ACC112 (cell line): ENCODE data around the gene DPH2.

Experiments
- H2AFZ ChIP-seq: fragments of 200-600 bp; sonication (generic); one replicate; pipeline ENCODE4 v1.6.0; 2017; ENCODE audit warnings: antibody characterized with exemption, low read length; ENCODE audit not compliant: unreplicated experiment
- H3K27ac ChIP-seq: fragments of 200-600 bp; sonication (generic); 2 replicates; pipeline ENCODE4 v1.5.1; 2014; ENCODE audit warnings: low read depth, mild to moderate bottlenecking, antibody characterized with exemption, low read length, moderate library complexity
- H3K27me3 ChIP-seq: fragments of 200-600 bp; sonication (generic); 2 replicates; pipeline ENCODE4 v1.6.1; 2014; ENCODE audit warnings: mild to moderate bottlenecking, antibody characterized with exemption, low read length, moderate library complexity, mixed read lengths; ENCODE audit not compliant: insufficient read depth
- H3K36me3 ChIP-seq: fragments of 200-600 bp; sonication (generic); 2 replicates; pipeline ENCODE4 v1.6.1; 2016; ENCODE audit warnings: mild to moderate bottlenecking, antibody characterized with exemption, low read length, moderate library complexity, mixed read lengths; ENCODE audit not compliant: insufficient read depth
- H3K4me1 ChIP-seq: fragments of 200-600 bp; sonication (generic); one replicate; pipeline ENCODE4 v1.6.1; 2016; ENCODE audit warnings: low read length, mixed read lengths; ENCODE audit not compliant: insufficient read depth, unreplicated experiment, control insufficient read depth
- H3K4me3 ChIP-seq: fragments of 200-600 bp; sonication (generic); 2 replicates; pipeline ENCODE4 v1.5.1; 2014; ENCODE audit warnings: mild to moderate bottlenecking, low read depth, low read length
- H3K79me2 ChIP-seq: fragments of 200-600 bp; sonication (generic); one replicate; pipeline ENCODE4 v1.6.0; 2016; ENCODE audit warnings: low read length; ENCODE audit not compliant: control insufficient read depth, unreplicated experiment, insufficient read depth

DPH2 gene

DNA sequence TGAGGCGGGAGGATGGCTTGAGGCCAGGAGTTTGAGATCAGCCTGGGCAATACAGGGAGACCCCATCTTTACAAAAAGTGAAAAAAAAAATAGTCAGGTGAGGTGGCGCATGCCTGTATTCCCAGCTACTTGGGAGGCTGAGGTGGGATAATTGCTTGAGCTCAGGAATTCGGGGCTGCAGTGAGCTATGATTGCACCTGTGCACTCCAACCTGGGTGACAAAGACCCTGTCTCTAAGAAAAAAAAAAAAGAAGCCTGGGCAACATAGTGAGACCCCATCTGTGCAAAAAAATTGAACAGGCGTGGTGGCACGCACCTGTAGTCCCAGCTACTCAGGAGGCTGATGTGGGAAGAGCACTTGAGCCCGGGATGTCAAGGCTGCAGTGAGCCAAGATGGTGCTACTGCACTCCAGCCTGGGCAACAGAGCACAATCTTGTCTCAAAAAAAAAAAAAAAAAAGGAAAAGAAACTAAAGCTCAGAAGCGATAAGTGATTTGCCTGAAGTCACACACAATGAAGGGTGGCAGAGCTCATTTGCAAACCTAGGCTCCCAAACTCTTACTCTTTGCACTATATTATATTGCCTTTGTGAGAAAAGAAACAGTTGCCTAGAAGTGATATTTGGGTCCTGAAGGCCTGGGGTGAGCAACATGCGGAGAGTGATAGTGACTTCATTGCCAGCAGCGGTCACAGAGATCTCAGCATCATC lies 23.6 kb downstream of the DPH2 start:
- Histone ChIP-seq H3K79me2 (no peaks in the 10 kb centered on the region), H3K36me3 (no peaks in the 10 kb centered on the region), H3K27ac (no peak overlapping the region), H3K4me3 (no peak overlapping the region), H3K27me3 (no peaks in the 10 kb centered on the region), H3K4me1 (peaks cover 7% of the 10 kb centered on the region), H2AFZ (no peak overlapping the region)

GRCh38 chr1:43994071-43994470 lies 24.3 kb downstream of the DPH2 start:
- H3K4me1 ChIP-seq: peaks cover 7% of the 10 kb centered on the region
- H2AFZ ChIP-seq: no peak overlapping the region
- H3K27me3 ChIP-seq: no peaks in the 10 kb centered on the region
- no peak overlapping the region for H3K4me3 ChIP-seq
- H3K79me2 ChIP-seq: no peaks in the 10 kb centered on the region
- no peaks in the 10 kb centered on the region for H3K36me3 ChIP-seq
- H3K27ac ChIP-seq: no peak overlapping the region

DNA sequence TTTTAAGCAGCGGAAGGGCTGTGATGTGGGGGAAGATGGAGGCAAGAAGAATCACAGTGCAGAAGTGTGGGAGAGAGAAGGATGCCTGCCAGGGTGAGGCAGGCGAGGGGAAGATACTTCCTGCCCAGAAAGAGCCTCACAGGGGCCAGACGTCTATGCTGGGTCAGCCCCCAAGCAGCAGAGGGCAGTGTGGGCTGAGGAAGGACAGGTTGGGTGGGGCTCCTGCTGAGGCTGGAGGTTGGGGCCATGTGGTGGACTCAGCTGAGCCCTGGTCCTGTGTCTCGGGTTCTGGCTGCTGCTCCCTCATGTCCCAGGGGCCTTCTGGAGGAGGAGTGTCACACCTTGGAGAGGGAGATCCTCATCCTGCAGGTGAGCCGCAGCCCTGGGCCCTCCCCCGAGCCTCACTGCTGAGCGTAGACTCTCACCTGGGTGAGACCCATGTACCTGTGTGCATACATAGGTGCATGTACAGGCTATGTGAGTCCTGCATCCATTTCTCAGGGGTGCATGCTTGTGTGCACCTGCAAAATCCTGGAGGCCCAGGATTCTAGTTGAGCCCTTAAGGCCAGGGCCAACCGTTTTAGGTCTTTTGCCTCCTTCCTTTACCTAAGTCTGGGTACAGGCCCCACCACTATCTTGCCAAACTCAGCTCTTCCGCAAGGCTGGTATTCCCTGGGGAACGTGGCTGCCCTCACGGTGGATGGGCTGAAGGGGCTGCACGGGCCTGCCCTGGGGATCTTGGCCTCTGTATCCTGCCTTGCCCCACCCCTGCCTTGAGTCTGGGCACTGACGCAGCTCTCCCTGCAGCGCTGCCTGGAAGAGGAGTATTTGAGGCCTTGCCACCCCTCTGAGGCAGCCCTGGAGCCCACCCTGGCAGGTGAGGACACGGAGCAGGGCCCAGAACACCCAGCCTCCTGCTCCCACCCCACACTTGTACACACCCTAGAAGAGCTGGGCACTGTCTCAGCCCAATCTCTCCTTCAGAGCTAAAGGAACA lies 25.3 kb downstream of the DPH2 start:
- Histone ChIP-seq H3K4me1 (peaks cover 7% of the 10 kb centered on the region), H2AFZ (no peak overlapping the region), H3K4me3 (no peak overlapping the region), H3K27me3 (no peaks in the 10 kb centered on the region), H3K79me2 (no peaks in the 10 kb centered on the region), H3K27ac (no peak overlapping the region), H3K36me3 (no peaks in the 10 kb centered on the region)

- Histone ChIP-seq H3K27me3 (no peaks in the 10 kb centered on the region), H3K4me1 (no peaks in the 10 kb centered on the region), H3K36me3 (no peaks in the 10 kb centered on the region), H3K79me2 (no peaks in the 10 kb centered on the region), H2AFZ (no peak overlapping the region), H3K4me3 (no peak overlapping the region), H3K27ac (no peak overlapping the region)
Observed at GRCh38 chr1:43995984-43996732, 26.3 kb downstream of the DPH2 start.

- Histone ChIP-seq H3K36me3 (no peaks in the 10 kb centered on the region), H3K27ac (no peak overlapping the region), H3K79me2 (no peaks in the 10 kb centered on the region), H3K4me1 (no peaks in the 10 kb centered on the region), H3K27me3 (no peaks in the 10 kb centered on the region), H2AFZ (no peak overlapping the region), H3K4me3 (no peak overlapping the region)
Observed at GRCh38 chr1:43996733-43997115, 26.9 kb downstream of the DPH2 start.

DNA sequence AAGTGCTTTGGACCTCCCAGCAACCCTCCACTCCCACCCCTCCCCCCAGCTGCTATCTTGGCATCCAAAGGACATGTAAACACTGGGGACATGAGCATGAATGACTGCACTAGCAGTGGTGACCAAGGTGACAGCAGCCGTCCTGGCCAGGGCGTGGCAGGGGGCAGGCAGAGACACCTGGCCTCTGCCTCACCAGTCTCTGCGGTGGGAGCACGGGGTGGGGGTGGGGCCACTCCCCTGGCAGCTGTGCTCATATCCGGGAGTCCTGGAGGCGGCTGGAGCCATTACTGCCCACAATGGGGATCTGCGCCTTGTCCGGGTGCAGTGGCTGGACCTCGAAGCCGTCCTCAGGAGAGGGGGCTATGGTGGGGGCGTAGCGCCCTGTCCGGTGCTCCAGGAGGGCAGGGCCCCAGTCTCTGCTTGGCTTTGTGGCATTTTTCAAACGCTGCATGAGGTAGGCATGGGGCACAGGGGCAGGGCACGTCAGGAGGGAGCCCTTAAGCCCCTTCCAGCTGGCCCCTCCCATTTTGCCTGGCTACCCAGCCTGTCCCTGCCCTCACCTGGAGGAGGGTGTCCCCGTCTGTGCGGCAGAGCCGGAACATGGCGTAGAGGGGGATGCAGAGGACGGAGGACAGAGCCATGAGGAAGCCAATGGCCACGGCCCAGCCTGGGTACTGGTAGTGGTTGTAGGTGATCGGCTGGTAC lies 27.6 kb downstream of the DPH2 start:
- Histone ChIP-seq H3K27me3 (no peaks in the 10 kb centered on the region), H3K4me1 (no peaks in the 10 kb centered on the region), H3K36me3 (no peaks in the 10 kb centered on the region), H3K4me3 (no peak overlapping the region), H3K79me2 (no peaks in the 10 kb centered on the region), H2AFZ (no peak overlapping the region), H3K27ac (no peak overlapping the region)

GRCh38 chr1:43998000-43998378 lies 28.2 kb downstream of the DPH2 start:
- H3K27me3 ChIP-seq: no peaks in the 10 kb centered on the region
- no peaks in the 10 kb centered on the region for H3K36me3 ChIP-seq
- no peaks in the 10 kb centered on the region for H3K4me1 ChIP-seq
- no peaks in the 10 kb centered on the region for H3K79me2 ChIP-seq
- H3K4me3 ChIP-seq: no peak overlapping the region
- H3K27ac ChIP-seq: no peak overlapping the region
- no peak overlapping the region for H2AFZ ChIP-seq

- H3K36me3 ChIP-seq: no peaks in the 10 kb centered on the region
- no peaks in the 10 kb centered on the region for H3K4me1 ChIP-seq
- H3K4me3 ChIP-seq: no peak overlapping the region
- H3K27ac ChIP-seq: no peak overlapping the region
- no peaks in the 10 kb centered on the region for H3K27me3 ChIP-seq
- no peaks in the 10 kb centered on the region for H3K79me2 ChIP-seq
- no peak overlapping the region for H2AFZ ChIP-seq
Observed at GRCh38 chr1:43999455-43999854, 29.6 kb downstream of the DPH2 start.

DNA sequence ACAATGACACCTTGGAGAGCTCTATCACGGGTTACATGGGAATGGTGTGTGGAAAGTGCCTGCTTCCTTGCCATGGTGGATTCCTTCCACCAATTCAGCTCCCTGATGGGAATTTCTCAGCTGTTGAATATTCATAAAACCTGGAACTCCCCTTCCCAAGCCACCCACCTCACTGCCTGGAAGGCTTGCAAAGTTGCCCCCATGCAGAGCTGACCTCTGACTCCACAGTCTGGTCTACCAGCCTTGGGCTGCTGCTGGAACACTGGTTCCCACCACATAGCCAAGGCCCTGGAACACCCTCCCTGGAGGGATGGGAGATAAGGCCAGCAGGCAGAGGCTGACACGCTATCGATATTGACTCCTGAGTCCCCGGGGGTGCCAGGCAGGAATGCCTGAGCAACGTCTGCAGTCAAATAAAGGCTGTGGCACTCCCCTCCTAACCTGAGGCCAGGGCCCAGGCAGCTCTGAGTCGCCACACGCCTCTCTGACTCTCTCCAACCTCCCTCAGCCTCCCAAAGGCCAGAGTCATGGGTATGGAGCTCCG lies 30.4 kb downstream of the DPH2 start:
- Histone ChIP-seq H3K36me3 (no peaks in the 10 kb centered on the region), H3K27me3 (no peaks in the 10 kb centered on the region), H3K4me1 (no peaks in the 10 kb centered on the region)

GRCh38 chr1:44002165-44002564 lies 32.4 kb downstream of the DPH2 start:
- Histone ChIP-seq H3K4me1 (peaks cover 3% of the 10 kb centered on the region), H2AFZ (no peak overlapping the region), H3K36me3 (no peaks in the 10 kb centered on the region), H3K4me3 (no peak overlapping the region), H3K27me3 (no peaks in the 10 kb centered on the region), H3K79me2 (no peaks in the 10 kb centered on the region), H3K27ac (no peak overlapping the region)

More for the DNA sequence above, 30.4 kb downstream of the DPH2 start:
- H3K27ac ChIP-seq: no peak overlapping the region
- no peaks in the 10 kb centered on the region for H3K79me2 ChIP-seq
- no peak overlapping the region for H3K4me3 ChIP-seq
- no peak overlapping the region for H2AFZ ChIP-seq
